Measurements from ENCODE around the gene AFF2. TPM values are rescaled to one million over a fixed set of nuclear protein-coding genes. Genes with fewer than 3 reads are reported as not detected.
"Not testable (repeated sequence)": the region's sequence is repeated elsewhere in the genome, so short reads cannot be mapped to it uniquely, and the experiment has no call there.

The AFF2 gene
- total RNA-seq, 5 donors from 2014 or later (not counting 1 experiment from before 2014, with no cell fraction given) = 0.95 to 4.1 (median 2.3) TPM

- Mint-ChIP-seq H3K36me3 (no peaks in the 10 kb centered on the region), H3K9me3 (peaks cover 2 to 9% (median 5%) of the 10 kb centered on the region in 3 donors), H3K27me3 (peaks cover 0 to 11% of the 10 kb centered on the region in 2 donors), H3K4me1 (no peaks in the 10 kb centered on the region), H3K4me3 (no peak overlapping the region), H3K27ac (no peak overlapping the region)
- ChIA-PET CTCF (no interaction called here), POLR2A (no interaction called here)
- ATAC-seq (replicated peaks in 1 of 4) (no peak), DNase-seq (no peak)
- Histone ChIP-seq H3K4me3 (ENCODE audit: control insufficient read depth in 1 of 2, extremely low read depth in 1 of 2, low read length in 1 of 2) (no peak overlapping the region), H3K9me3 (no peaks in the 10 kb centered on the region), H3K36me3 (ENCODE audit: control insufficient read depth in 2 of 2, extremely low read depth in 1 of 2, insufficient read depth in 1 of 2, low read length in 1 of 2) (no peaks in the 10 kb centered on the region), H3K4me1 (ENCODE audit: control insufficient read depth in 1 of 2, extremely low read depth in 1 of 2, insufficient read depth in 2 of 2, low read length in 2 of 2) (no peaks in the 10 kb centered on the region), H3K27me3 (replicated peaks in 1 of 2; ENCODE audit: control insufficient read depth in 2 of 2, extremely low read depth in 1 of 2, insufficient read depth in 2 of 2, low read length in 1 of 2) (no peaks in the 10 kb centered on the region), H3K27ac (ENCODE audit: low read length) (no peak overlapping the region)
- no CpG with 5 or more reads among the region's 3 CpGs for WGBS (ENCODE audit: insufficient coverage)
These were observed 404.1 kb downstream of the AFF2 start for GRCh38 chrX:148904421-148905111.

GRCh38 chrX:148905400-148905799, 405.0 kb downstream of the AFF2 start:
- Mint-ChIP-seq H3K4me1 (no peaks in the 10 kb centered on the region), H3K4me3 (no peak overlapping the region), H3K9me3 (peaks cover 2 to 9% (median 5%) of the 10 kb centered on the region in 3 donors), H3K27ac (no peak overlapping the region), H3K36me3 (no peaks in the 10 kb centered on the region), H3K27me3 (peaks cover 0 to 11% of the 10 kb centered on the region in 2 donors)
- no peaks in the 10 kb centered on the region for H3K36me3 ChIP-seq (ENCODE audit: control insufficient read depth in 2 of 2, extremely low read depth in 1 of 2, insufficient read depth in 1 of 2, low read length in 1 of 2)
- no peaks in the 10 kb centered on the region for H3K27me3 ChIP-seq (replicated peaks in 1 of 2; ENCODE audit: control insufficient read depth in 2 of 2, extremely low read depth in 1 of 2, insufficient read depth in 2 of 2, low read length in 1 of 2)
- no peak overlapping the region for H3K27ac ChIP-seq (ENCODE audit: low read length)
- DNase-seq (no peak), ATAC-seq (replicated peaks in 1 of 4) (no peak)
- ChIA-PET POLR2A (no interaction called here), CTCF (no interaction called here)
- no peaks in the 10 kb centered on the region for H3K4me1 ChIP-seq (ENCODE audit: control insufficient read depth in 1 of 2, extremely low read depth in 1 of 2, insufficient read depth in 2 of 2, low read length in 2 of 2)
- no peak overlapping the region for H3K4me3 ChIP-seq (ENCODE audit: control insufficient read depth in 1 of 2, extremely low read depth in 1 of 2, low read length in 1 of 2)
- WGBS (ENCODE audit: insufficient coverage) = 80% methylated on average over 1 of the region's 5 CpGs
- H3K9me3 ChIP-seq = no peaks in the 10 kb centered on the region

GRCh38 chrX:148906628-148907027, 406.2 kb downstream of the AFF2 start:
- DNase-seq; H3K27me3 ChIP-seq (replicated peaks in 1 of 2; ENCODE audit: control insufficient read depth in 2 of 2, extremely low read depth in 1 of 2, insufficient read depth in 2 of 2, low read length in 1 of 2); ATAC-seq (replicated peaks in 1 of 4); H3K4me1 Mint-ChIP-seq; H3K9me3 Mint-ChIP-seq; H3K4me1 ChIP-seq (ENCODE audit: control insufficient read depth in 1 of 2, extremely low read depth in 1 of 2, insufficient read depth in 2 of 2, low read length in 2 of 2); H3K9me3 ChIP-seq; H3K36me3 ChIP-seq (ENCODE audit: control insufficient read depth in 2 of 2, extremely low read depth in 1 of 2, insufficient read depth in 1 of 2, low read length in 1 of 2); H3K27ac Mint-ChIP-seq; POLR2A ChIA-PET; H3K36me3 Mint-ChIP-seq; H3K4me3 Mint-ChIP-seq; H3K27ac ChIP-seq (ENCODE audit: low read length); CTCF ChIA-PET; H3K4me3 ChIP-seq (ENCODE audit: control insufficient read depth in 1 of 2, extremely low read depth in 1 of 2, low read length in 1 of 2): not testable (repeated sequence)
- WGBS (ENCODE audit: insufficient coverage) = 100% methylated on average over 9 of the region's 11 CpGs
- H3K27me3 Mint-ChIP-seq = peaks cover 0 to 13% of the 10 kb centered on the region in 2 donors

- H3K9me3 Mint-ChIP-seq = peaks cover 2 to 9% (median 5%) of the 10 kb centered on the region in 3 donors
- Histone ChIP-seq H3K9me3 (no peaks in the 10 kb centered on the region), H3K4me3 (ENCODE audit: control insufficient read depth in 1 of 2, extremely low read depth in 1 of 2, low read length in 1 of 2) (no peak overlapping the region), H3K27me3 (replicated peaks in 1 of 2; ENCODE audit: control insufficient read depth in 2 of 2, extremely low read depth in 1 of 2, insufficient read depth in 2 of 2, low read length in 1 of 2) (no peaks in the 10 kb centered on the region), H3K4me1 (ENCODE audit: control insufficient read depth in 1 of 2, extremely low read depth in 1 of 2, insufficient read depth in 2 of 2, low read length in 2 of 2) (no peaks in the 10 kb centered on the region), H3K36me3 (ENCODE audit: control insufficient read depth in 2 of 2, extremely low read depth in 1 of 2, insufficient read depth in 1 of 2, low read length in 1 of 2) (no peaks in the 10 kb centered on the region), H3K27ac (ENCODE audit: low read length) (no peak overlapping the region)
- no peaks in the 10 kb centered on the region for H3K4me1 Mint-ChIP-seq
- no peak for ATAC-seq (replicated peaks in 1 of 4)
- H3K27ac Mint-ChIP-seq = no peak overlapping the region
- peaks cover 0 to 18% of the 10 kb centered on the region in 2 donors for H3K27me3 Mint-ChIP-seq
- ChIA-PET CTCF (no interaction called here), POLR2A (no interaction called here)
- no peaks in the 10 kb centered on the region for H3K36me3 Mint-ChIP-seq
- H3K4me3 Mint-ChIP-seq = no peak overlapping the region
- no peak for DNase-seq
These were observed 409.3 kb downstream of the AFF2 start for GRCh38 chrX:148909758-148910157.

GRCh38 chrX:148913971-148914370, 413.6 kb downstream of the AFF2 start:
- Histone ChIP-seq H3K4me3 (ENCODE audit: control insufficient read depth in 1 of 2, extremely low read depth in 1 of 2, low read length in 1 of 2) (no peak overlapping the region), H3K36me3 (ENCODE audit: control insufficient read depth in 2 of 2, extremely low read depth in 1 of 2, insufficient read depth in 1 of 2, low read length in 1 of 2) (no peaks in the 10 kb centered on the region), H3K4me1 (ENCODE audit: control insufficient read depth in 1 of 2, extremely low read depth in 1 of 2, insufficient read depth in 2 of 2, low read length in 2 of 2) (no peaks in the 10 kb centered on the region), H3K27me3 (replicated peaks in 1 of 2; ENCODE audit: control insufficient read depth in 2 of 2, extremely low read depth in 1 of 2, insufficient read depth in 2 of 2, low read length in 1 of 2) (no peaks in the 10 kb centered on the region), H3K27ac (ENCODE audit: low read length) (no peak overlapping the region), H3K9me3 (no peaks in the 10 kb centered on the region)
- DNase-seq (no peak), ATAC-seq (replicated peaks in 1 of 4) (no peak)
- H3K4me3 Mint-ChIP-seq = no peak overlapping the region
- H3K27me3 Mint-ChIP-seq = peaks cover 0 to 16% of the 10 kb centered on the region in 2 donors
- H3K4me1 Mint-ChIP-seq = no peaks in the 10 kb centered on the region
- ChIA-PET CTCF (no interaction called here), POLR2A (no interaction called here)
- H3K27ac Mint-ChIP-seq = no peak overlapping the region
- no peaks in the 10 kb centered on the region for H3K9me3 Mint-ChIP-seq
- no peaks in the 10 kb centered on the region for H3K36me3 Mint-ChIP-seq
- WGBS (ENCODE audit: insufficient coverage) = no CpG with 5 or more reads among the region's 3 CpGs

- CTCF ChIA-PET = no interaction called here
- no peak for DNase-seq
- Histone ChIP-seq H3K27ac (ENCODE audit: low read length) (no peak overlapping the region), H3K4me3 (ENCODE audit: control insufficient read depth in 1 of 2, extremely low read depth in 1 of 2, low read length in 1 of 2) (no peak overlapping the region), H3K4me1 (ENCODE audit: control insufficient read depth in 1 of 2, extremely low read depth in 1 of 2, insufficient read depth in 2 of 2, low read length in 2 of 2) (no peaks in the 10 kb centered on the region), H3K27me3 (replicated peaks in 1 of 2; ENCODE audit: control insufficient read depth in 2 of 2, extremely low read depth in 1 of 2, insufficient read depth in 2 of 2, low read length in 1 of 2) (no peaks in the 10 kb centered on the region), H3K9me3 (no peaks in the 10 kb centered on the region), H3K36me3 (ENCODE audit: control insufficient read depth in 2 of 2, extremely low read depth in 1 of 2, insufficient read depth in 1 of 2, low read length in 1 of 2) (no peaks in the 10 kb centered on the region)
- Mint-ChIP-seq H3K36me3 (no peaks in the 10 kb centered on the region), H3K27me3 (peaks cover 0 to 16% of the 10 kb centered on the region in 2 donors), H3K9me3 (no peaks in the 10 kb centered on the region), H3K4me3 (no peak overlapping the region), H3K4me1 (no peaks in the 10 kb centered on the region), H3K27ac (no peak overlapping the region)
- POLR2A ChIA-PET = no interaction called here
- no CpG with 5 or more reads among the region's 3 CpGs for WGBS (ENCODE audit: insufficient coverage)
- no peak for ATAC-seq (replicated peaks in 1 of 4)
These were observed 414.4 kb downstream of the AFF2 start for GRCh38 chrX:148914783-148915182.

- no peaks in the 10 kb centered on the region for H3K36me3 ChIP-seq (ENCODE audit: control insufficient read depth in 2 of 2, extremely low read depth in 1 of 2, insufficient read depth in 1 of 2, low read length in 1 of 2)
- ChIA-PET CTCF (no interaction called here), POLR2A (no interaction called here)
- no peaks in the 10 kb centered on the region for H3K9me3 Mint-ChIP-seq
- H3K4me3 Mint-ChIP-seq = no peak overlapping the region
- no CpG with 5 or more reads among the region's 5 CpGs for WGBS (ENCODE audit: insufficient coverage)
- H3K9me3 ChIP-seq = no peaks in the 10 kb centered on the region
- no peak for DNase-seq
- H3K36me3 Mint-ChIP-seq = no peaks in the 10 kb centered on the region
- H3K4me3 ChIP-seq (ENCODE audit: control insufficient read depth in 1 of 2, extremely low read depth in 1 of 2, low read length in 1 of 2) = no peak overlapping the region
- peaks cover 0 to 16% of the 10 kb centered on the region in 2 donors for H3K27me3 Mint-ChIP-seq
- no peaks in the 10 kb centered on the region for H3K4me1 ChIP-seq (ENCODE audit: control insufficient read depth in 1 of 2, extremely low read depth in 1 of 2, insufficient read depth in 2 of 2, low read length in 2 of 2)
- no peaks in the 10 kb centered on the region for H3K27me3 ChIP-seq (replicated peaks in 1 of 2; ENCODE audit: control insufficient read depth in 2 of 2, extremely low read depth in 1 of 2, insufficient read depth in 2 of 2, low read length in 1 of 2)
- no peak overlapping the region for H3K27ac ChIP-seq (ENCODE audit: low read length)
- no peak overlapping the region for H3K27ac Mint-ChIP-seq
- ATAC-seq (replicated peaks in 1 of 4) = no peak
- no peaks in the 10 kb centered on the region for H3K4me1 Mint-ChIP-seq
These were observed 415.1 kb downstream of the AFF2 start for GRCh38 chrX:148915474-148915873.

Data from T-cell (primary cell).